ENCODE data around the gene R3HDML.

The R3HDML gene

DNA sequence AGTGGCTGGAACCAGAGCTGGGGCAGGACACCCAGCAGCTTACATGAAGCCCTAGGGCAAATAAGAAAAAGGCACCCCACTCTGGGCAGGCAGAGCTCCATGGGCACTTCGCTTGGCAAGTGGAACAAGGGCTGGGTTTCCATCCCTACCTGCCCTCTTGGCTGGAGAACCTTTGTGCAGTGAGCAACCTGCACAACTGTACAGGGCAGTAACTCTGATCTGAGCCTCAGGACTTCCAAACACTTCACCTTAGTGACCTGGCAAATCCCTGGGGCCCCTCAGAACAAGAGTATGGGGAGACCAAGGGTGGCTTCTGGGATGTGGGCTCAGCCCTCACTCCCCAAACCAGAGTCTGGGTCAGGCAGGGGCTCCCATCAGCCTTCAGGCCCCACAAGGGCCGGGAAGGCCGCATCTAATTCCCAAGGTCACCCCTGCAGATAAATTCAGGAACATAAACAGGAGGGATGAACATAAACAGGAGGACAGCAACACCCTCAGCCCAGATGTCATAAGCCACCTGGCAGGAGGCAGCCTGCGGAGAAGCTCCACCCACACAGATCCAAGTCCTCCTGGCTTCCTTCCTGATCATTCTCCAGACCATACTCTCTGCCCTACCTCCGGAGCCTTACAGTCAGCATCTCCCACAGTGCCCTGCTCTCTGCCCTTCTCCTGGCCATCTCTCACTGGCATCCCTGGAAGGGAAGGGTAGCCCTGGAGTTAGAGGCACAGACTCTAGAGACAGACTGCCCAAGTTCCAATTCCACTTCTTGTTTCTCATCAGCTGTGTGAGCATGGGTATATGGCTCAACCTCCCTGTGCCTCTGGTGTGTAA lies 56.1 kb downstream of the R3HDML start:
- Histone ChIP-seq H3K36me3 (no peaks in the 10 kb centered on the region), H3K27me3 (peaks cover 3% of the 10 kb centered on the region; the same call in 1 of the 2 replicates), H3K4me1 (no peaks in the 10 kb centered on the region), H3K4me3 (ENCODE audit: low read depth, low read length) (no peak overlapping the region), H3K9me3 (no peaks in the 10 kb centered on the region)
- no peak for DNase-seq
- TF ChIP-seq, protein P1, sequence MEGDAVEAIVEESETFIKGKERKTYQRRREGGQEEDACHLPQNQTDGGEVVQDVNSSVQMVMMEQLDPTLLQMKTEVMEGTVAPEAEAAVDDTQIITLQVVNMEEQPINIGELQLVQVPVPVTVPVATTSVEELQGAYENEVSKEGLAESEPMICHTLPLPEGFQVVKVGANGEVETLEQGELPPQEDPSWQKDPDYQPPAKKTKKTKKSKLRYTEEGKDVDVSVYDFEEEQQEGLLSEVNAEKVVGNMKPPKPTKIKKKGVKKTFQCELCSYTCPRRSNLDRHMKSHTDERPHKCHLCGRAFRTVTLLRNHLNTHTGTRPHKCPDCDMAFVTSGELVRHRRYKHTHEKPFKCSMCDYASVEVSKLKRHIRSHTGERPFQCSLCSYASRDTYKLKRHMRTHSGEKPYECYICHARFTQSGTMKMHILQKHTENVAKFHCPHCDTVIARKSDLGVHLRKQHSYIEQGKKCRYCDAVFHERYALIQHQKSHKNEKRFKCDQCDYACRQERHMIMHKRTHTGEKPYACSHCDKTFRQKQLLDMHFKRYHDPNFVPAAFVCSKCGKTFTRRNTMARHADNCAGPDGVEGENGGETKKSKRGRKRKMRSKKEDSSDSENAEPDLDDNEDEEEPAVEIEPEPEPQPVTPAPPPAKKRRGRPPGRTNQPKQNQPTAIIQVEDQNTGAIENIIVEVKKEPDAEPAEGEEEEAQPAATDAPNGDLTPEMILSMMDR (IDR thresholded peaks at IDR 0.05; ENCODE audit: low read depth, low read length): no peak

DNA sequence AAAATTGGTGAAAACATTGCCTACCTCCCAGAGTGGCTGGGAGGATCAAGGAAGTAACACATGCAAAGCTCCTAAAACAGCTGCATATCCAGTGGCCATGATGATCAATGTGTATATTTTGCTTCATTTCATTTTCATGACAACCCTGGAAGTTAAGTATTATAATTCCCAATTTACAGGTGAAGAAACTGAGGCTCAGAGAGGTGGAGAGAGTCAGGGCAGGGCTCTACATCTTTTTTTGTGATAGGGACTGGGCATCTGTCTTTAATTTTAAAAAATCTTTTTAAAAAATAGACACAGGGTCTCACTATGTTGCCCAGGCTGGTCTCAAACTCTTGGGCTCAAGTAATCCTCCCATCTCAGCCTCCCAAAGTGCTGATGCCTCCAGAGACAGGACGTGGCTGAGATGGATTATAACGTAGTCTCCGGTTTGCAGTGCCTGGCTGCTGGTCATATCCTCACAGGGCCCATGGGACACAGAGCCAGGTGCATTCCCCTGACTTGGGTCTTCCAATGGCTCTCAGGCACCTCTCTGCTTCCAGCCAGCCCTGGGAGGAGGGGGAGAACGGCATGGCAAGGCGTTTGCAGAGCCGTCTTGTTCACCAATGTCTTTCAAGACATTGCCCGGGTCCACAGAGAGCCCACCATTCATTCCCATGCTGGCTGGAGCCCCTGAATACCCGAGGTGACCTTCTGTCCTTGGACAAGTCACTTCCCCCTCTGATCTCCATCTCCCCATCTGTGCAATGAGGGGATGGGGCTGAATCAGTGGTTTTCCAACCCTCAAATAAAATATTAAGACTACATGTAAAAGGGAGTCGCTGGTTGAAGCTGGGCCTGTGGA lies 57.0 kb downstream of the R3HDML start:
- no peak for DNase-seq
- no peaks in the 10 kb centered on the region for H3K4me1 ChIP-seq
- H3K4me3 ChIP-seq (ENCODE audit: low read depth, low read length): no peak overlapping the region
- H3K9me3 ChIP-seq: no peaks in the 10 kb centered on the region
- H3K36me3 ChIP-seq: no peaks in the 10 kb centered on the region
- H3K27me3 ChIP-seq: peaks cover 3% of the 10 kb centered on the region; the same call in 1 of the 2 replicates
- TF ChIP-seq, protein P1 (IDR thresholded peaks at IDR 0.05; ENCODE audit: low read depth, low read length): no peak

DNA sequence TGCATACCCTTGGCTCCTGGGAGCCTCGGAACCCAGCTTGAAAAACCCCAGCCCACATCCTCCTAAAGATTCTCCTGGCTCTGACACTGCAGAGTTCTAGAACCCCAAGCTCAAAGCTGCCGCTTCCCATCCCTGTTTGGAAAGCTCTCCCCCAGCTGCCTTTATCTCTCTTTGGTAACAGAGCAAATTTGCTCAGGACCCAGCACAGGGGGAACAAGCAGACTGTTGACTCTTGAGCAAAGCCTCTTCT lies 57.5 kb downstream of the R3HDML start:
- Histone ChIP-seq H3K4me3 (ENCODE audit: low read depth, low read length) (no peak overlapping the region), H3K4me1 (no peaks in the 10 kb centered on the region), H3K36me3 (no peaks in the 10 kb centered on the region), H3K9me3 (no peaks in the 10 kb centered on the region), H3K27me3 (no peaks in the 10 kb centered on the region)
- no peak for DNase-seq
- TF ChIP-seq, protein P1 (IDR thresholded peaks at IDR 0.05; ENCODE audit: low read depth, low read length): no peak

DNA sequence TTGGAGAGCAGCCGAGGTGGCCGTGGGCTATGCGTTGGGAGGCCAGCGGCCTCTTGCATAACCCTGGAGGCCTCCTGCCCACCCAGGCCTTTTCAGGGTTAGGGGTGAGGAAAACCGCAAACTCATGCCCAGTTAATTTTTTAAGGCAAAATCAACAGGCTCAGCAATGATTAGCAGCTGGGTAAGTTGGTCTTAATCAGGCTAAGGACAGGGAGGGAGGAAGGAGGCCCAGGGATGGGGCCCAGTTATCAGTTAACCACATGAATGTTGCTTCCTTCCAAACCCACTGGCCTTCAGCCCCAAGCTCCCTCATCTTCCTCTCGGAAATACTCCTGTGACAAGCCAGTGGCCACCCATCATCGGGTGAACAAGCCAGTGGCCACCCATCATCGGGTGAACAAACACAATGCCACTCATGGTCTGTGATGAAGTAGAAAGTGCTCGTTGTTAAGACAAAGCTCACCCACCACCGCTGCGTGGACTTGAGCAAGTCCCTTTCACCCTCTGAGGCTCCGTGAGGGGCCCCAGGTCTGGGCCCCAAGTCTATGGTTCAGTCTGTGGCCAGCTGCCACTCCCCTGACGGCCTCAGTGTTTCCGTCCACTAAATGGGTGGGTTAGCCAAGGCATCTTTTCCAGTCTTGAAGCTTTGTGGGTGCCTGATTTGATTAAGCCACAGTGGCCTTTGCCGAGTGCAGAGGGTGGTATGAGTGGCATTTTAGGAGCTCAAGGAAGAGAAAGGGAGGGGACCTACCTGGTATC lies 58.0 kb downstream of the R3HDML start:
- Histone ChIP-seq H3K4me3 (ENCODE audit: low read depth, low read length) (no peak overlapping the region), H3K4me1 (no peaks in the 10 kb centered on the region), H3K27me3 (no peaks in the 10 kb centered on the region), H3K36me3 (no peaks in the 10 kb centered on the region), H3K9me3 (no peaks in the 10 kb centered on the region)
- TF ChIP-seq, protein P1 (IDR thresholded peaks at IDR 0.05; ENCODE audit: low read depth, low read length): no peak
- DNase-seq: no peak

DNA sequence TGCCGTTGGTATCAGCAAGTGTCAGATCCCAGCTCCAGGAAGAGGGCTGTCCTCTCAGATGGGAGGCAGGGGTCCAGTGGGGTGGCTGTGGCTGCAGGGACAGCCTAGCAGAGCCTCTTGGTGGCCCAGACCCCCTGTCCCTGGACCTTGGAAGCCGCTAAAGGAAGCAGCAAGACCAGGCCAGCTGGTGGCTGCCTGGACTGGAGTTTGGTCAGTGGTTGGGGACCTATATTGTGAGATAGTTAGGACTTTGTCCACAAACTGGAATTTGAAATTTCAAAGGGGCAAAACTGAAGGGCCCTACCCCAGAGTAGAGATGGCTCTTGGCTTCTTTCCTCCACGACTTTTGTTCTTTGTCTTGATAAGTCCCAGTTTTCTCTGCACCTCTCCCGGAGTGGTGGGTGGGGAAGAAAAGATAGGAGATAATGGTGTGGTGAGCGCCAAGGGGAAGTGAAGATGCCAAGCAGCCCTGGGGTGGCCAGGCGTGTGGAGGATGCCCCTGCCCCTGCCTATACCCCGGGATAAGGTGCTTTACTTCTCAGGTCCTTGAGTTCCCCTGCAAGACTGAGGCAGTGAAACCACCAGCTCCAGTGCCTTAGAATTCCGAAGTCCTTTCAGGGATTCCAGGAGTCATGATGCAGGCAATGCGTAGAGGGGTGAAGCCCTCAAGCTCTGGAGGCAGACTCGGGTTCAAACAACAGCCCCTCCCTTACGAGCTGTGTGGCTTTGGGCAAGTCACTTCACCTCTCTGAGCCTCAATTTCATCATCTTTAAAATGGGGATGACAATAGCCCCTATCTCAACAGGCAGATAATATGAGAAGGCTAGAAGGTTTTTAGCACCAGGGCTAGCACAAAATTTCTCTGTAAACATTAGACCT lies 58.9 kb downstream of the R3HDML start:
- no peak for DNase-seq
- H3K4me1 ChIP-seq: no peaks in the 10 kb centered on the region
- TF ChIP-seq, protein P1 (IDR thresholded peaks at IDR 0.05; ENCODE audit: low read depth, low read length): no peak
- no peaks in the 10 kb centered on the region for H3K27me3 ChIP-seq
- no peak overlapping the region for H3K4me3 ChIP-seq (ENCODE audit: low read depth, low read length)
- H3K36me3 ChIP-seq: no peaks in the 10 kb centered on the region
- H3K9me3 ChIP-seq: no peaks in the 10 kb centered on the region
